Measurements from ENCODE around the gene KMT2B.

DNA sequence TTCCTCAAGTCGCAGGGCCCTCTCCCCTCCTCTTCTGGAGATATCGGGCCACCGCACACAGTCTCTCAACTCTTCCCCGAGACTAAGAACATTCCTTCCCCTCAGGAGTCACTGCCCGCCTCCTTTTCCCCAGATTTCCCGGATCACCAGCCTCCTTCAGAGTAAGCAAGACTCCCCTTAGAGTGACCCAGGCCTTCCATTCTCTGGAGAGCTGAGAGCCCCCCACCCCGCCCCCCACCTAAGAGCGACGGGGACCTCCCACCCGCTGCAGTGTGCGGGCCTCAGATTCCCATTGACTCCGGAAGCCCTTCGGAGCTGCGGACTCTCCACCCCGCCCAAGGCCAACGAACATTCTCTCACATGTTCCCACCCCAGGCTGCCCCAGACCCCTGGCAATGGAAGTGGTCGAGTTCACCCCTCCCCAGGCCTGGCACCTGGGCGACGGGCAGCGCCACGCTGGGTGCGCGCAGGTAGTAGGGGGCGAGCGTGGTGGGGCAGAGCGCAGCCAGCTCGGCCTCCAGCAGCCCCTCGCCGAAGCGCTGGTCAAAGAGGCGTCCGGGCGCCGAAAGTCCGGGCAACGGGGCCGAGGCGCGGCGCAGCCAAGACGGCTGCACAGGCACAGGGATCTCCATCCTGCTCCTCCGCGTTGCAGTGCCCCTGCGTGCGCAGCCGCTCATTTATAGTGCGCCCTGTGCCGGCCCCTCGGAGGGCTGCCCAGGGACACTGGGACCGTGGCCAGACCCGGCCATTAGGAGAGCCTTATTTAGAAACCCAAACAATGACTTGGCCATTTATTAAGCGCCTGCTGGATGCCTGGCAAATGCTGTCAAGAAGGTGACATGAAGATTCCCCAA, 38.8 kb downstream of the KMT2B start, which contains the start of gene HSPB6:
- TF ChIP-seq POLR2A (IDR thresholded peaks at IDR 0.05; ENCODE audit: low read depth, low read length) (no peak), POLR2AphosphoS5 (IDR thresholded peaks at IDR 0.05; ENCODE audit: low read depth, low read length) (no peak)

Measured in GM12891 (cell line).